Adrenal gland (tissue), 12 donors: Measurements from ENCODE around the gene RBBP5. TPM values are rescaled to one million over a fixed set of nuclear protein-coding genes. Genes with fewer than 3 reads are reported as not detected.

Experiments used
- DNase-seq, 7 donors: peaks; one replicate each; pipeline ENCODE4 v3.0.0-alpha.2; 2019 to 2020
- H3K27ac ChIP-seq, 5 donors: fragments of 200-600 bp; sonication (generic) in 4 of 5; 1 replicate in 3 of 5; 2 replicates in 2 of 5; pipeline versions ENCODE4 v1.5.1 to v1.8.0; 2016 to 2020; ENCODE audit warnings: mild to moderate bottlenecking in 1 of 5
- H3K27me3 ChIP-seq: fragments of 200-600 bp; 2 replicates; pipeline ENCODE4 v1.8.0; 2021
- H3K36me3 ChIP-seq, 2 donors: fragments of 200-600 bp; replicated peaks in 1 of 2; 1 replicate in 1 of 2; 2 replicates in 1 of 2; pipeline versions ENCODE4 v1.5.1 to v1.8.0; 2018 to 2022
- H3K4me1 ChIP-seq, 2 donors: fragments of 200-600 bp; replicated peaks in 1 of 2; 1 replicate in 1 of 2; 2 replicates in 1 of 2; pipeline versions ENCODE4 v1.5.1 to v1.8.0; 2018 to 2021
- H3K4me3 ChIP-seq, 4 donors: fragments of 200-600 bp; sonication (generic) in 3 of 4; one replicate each; pipeline ENCODE4 v1.5.1; 2016 to 2018
- H3K9me3 ChIP-seq, 3 donors: fragments of 200-600 bp; sonication (generic) in 1 of 3; replicated peaks in 1 of 3; 1 replicate in 2 of 3; 2 replicates in 1 of 3; pipeline versions ENCODE4 v1.5.1 to v1.8.0; 2016 to 2021
- CTCF ChIP-seq, 6 experiments: fragments of 450-650 bp in 4 of 6; fragments of 200-600 bp in 2 of 6; sonication (generic) in 1 of 6; IDR thresholded peaks; 1 replicate in 5 of 6; 2 replicates in 1 of 6; pipeline versions ENCODE4 v1.5.1 to v1.8.0; 2016 to 2021; ENCODE audit warnings: antibody characterized with exemption in 6 of 6, mild to moderate bottlenecking in 2 of 6, moderate library complexity in 1 of 6
- POLR2A ChIP-seq, 2 donors: fragments of 450-650 bp; IDR thresholded peaks; one replicate each; pipeline ENCODE4 v1.6.1; 2017; ENCODE audit warnings: antibody characterized with exemption in 2 of 2, mild to moderate bottlenecking in 2 of 2, moderate library complexity in 1 of 2
- WGBS, 4 donors: extraction: QIAGEN DNeasy Blood & Tissue Kit in 2 of 4; methylation state at CpG; one replicate each; pipeline versions ENCODE4 v1.1.5 to v1.1.7; 2013 to 2017; 5-methylcytosine and 5-hydroxymethylcytosine counted together
- intact Hi-C, 2 donors: fragments of 100-400 bp; cut with DNase I; formaldehyde crosslinking; loops; one replicate each; pipeline versions ENCODE4 v1.14.1 to v1.15.0; 2022 to 2023
- polyA plus RNA-seq, 3 donors: library from polyadenylated mRNA; stranded (reverse); fragments of 200-250 nt in 2 of 3; fragments of 350-450 nt in 1 of 3; fragmentation: Illumina TruSeq in 1 of 3; extraction: RNeasy Lipid Tissue Mini Kit (QIAGEN cat#74804) in 1 of 3; gene quantifications; one replicate each; pipeline ENCODE4 v1.2.3, GENCODE V29; 2013 to 2014
- total RNA-seq, 9 donors: library from RNA; depleted of rRNA in 4 of 9; stranded (reverse); fragments of >200 nt in 4 of 9; fragments of 120-200 nt in 1 of 9; fragmentation: NEBNext Ultra II Directional in 1 of 9; extraction: Animal tissue kit (Norgen Biotek cat#: 25700) in 1 of 9; gene quantifications; one replicate each; pipeline versions ENCODE4 v1.1.0 to v1.2.4, GENCODE V29; 2013 to 2023
- donor health status: healthy with polysubstance abuse.
- donor health status: Bipolar disorder and iron deficiency.
- donor health status: DM: yes; HTN: yes; CAD: no.
- donor health status: DM: no; HTN: no; CAD: no.
- donor health status: DM: no; HTN: no; CAD: no.
- donor health status: DM: yes; HTN: yes; CAD: no.

Gene RBBP5
- total and polyA plus RNA-seq, 12 donors, result 4.7 to 26.0 (median 18.3) TPM

- H3K27ac ChIP-seq, result peak overlapping the region in 3 of 5 donors; percentile 30 to 84 (median 62)
- no peaks in the 10 kb centered on the region for H3K27me3 ChIP-seq
- intact Hi-C loops, result no loop called here
- peak; percentile 78 to 95 (median 92) for DNase-seq
- WGBS, 4 donors, result 17 to 27% (median 18%) methylated on average over 8 to 12 of the region's 12 CpGs
- TF ChIP-seq POLR2A (IDR thresholded peaks at IDR 0.05) (peak in 1 of 2 donors; percentile 28), CTCF (IDR thresholded peaks at IDR 0.05) (peak; percentile 74 to 91 (median 85))
- no peak overlapping the region for H3K4me3 ChIP-seq
- no peaks in the 10 kb centered on the region for H3K36me3 ChIP-seq
- no peaks in the 10 kb centered on the region for H3K9me3 ChIP-seq
- peaks cover 20 to 24% of the 10 kb centered on the region in 2 donors for H3K4me1 ChIP-seq
These were observed 19.7 kb upstream of the RBBP5 start for GRCh38 chr1:205141236-205142101.

DNA sequence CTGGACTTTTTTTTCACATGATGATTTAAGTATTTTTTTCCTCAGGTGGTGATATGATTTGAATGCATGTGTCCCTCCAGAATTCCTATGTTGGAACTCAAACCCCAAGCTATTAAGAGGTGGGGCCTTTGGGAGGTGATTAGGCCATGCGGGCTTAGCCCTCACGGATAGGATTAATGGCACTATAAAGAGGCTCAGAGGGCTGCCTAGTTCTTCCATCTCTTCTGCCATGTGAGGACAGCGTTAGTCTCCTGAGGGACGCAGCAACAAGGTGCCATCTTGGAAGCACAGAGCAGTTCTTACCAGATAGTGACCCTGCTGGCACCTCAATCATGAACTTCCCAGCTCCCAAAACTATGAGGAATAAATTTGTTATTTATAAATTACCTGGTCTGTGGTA lies 18.3 kb upstream of the RBBP5 start:
- no peaks in the 10 kb centered on the region for H3K36me3 ChIP-seq
- peaks cover 17 to 21% of the 10 kb centered on the region in 2 donors for H3K4me1 ChIP-seq
- whole genome bisulfite sequencing, 4 donors, result 79 to 97% (median 92%) methylated on average over 4 of the region's 4 CpGs
- H3K27me3 ChIP-seq, result no peaks in the 10 kb centered on the region
- no peak overlapping the region for H3K27ac ChIP-seq
- DNase-seq, result no peak
- intact Hi-C loops, result no loop called here
- no peak overlapping the region for H3K4me3 ChIP-seq
- no peaks in the 10 kb centered on the region for H3K9me3 ChIP-seq
- TF ChIP-seq POLR2A (IDR thresholded peaks at IDR 0.05) (no peak), CTCF (IDR thresholded peaks at IDR 0.05) (no peak)

DNA sequence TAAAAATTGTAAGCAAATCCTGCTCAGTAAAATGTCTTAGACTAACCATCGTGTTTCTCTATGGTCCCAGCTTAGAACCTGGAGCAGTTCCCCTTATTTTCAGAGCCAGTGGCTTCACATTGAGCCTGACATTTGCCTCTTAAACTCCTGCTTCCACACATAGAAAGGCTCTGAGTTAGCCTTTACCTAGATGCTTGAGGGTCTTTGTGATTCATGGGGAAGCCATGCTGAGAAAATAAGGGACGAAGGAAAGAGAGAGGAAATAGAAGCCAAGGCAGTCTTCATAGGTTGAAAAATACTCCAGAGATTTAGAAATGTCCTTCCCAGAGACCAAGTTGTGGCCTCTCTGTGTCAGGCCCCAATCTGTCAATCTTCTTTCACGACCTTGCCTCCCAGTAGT lies 16.1 kb upstream of the RBBP5 start:
- WGBS, 4 donors, result 62 to 73% (median 72%) methylated on average over 3 of the region's 3 CpGs

More for the DNA sequence above, 16.1 kb upstream of the RBBP5 start:
- Histone ChIP-seq H3K27ac (no peak overlapping the region), H3K9me3 (no peaks in the 10 kb centered on the region), H3K27me3 (no peaks in the 10 kb centered on the region), H3K4me1 (peaks cover 10 to 11% of the 10 kb centered on the region in 2 donors), H3K36me3 (no peaks in the 10 kb centered on the region), H3K4me3 (no peak overlapping the region)
- intact Hi-C loops, result loop anchor here in 1 of 2 donors (10.0 kb wide), 1 partner anchor 107 kb away; no protein-coding TSS in a partner anchor
- DNase-seq, result peak in 1 of 7 donors; percentile 35
- TF ChIP-seq POLR2A (IDR thresholded peaks at IDR 0.05), result no peak
- TF ChIP-seq CTCF (IDR thresholded peaks at IDR 0.05), result no peak
